OCI-LY3 (cell line): Measurements from ENCODE around the gene ADCY7.

Experiments
- EZH2phosphoT487 ChIP-seq: fragments of 200-600 bp; shearing (Covaris generic); IDR thresholded peaks from 2 replicates; pipeline ENCODE4 v1.6.1; 2018; ENCODE audit warnings: antibody characterized with exemption, mixed run types, low read depth
- TF ChIP-seq, protein P1 (sequence below): fragments of 200-600, 300-600 bp; sonication (generic); IDR thresholded peaks from 2 replicates; pipeline ENCODE4 v1.5.1; 2014; ENCODE audit warnings: antibody characterized with exemption, low read length, low read depth

DNA sequence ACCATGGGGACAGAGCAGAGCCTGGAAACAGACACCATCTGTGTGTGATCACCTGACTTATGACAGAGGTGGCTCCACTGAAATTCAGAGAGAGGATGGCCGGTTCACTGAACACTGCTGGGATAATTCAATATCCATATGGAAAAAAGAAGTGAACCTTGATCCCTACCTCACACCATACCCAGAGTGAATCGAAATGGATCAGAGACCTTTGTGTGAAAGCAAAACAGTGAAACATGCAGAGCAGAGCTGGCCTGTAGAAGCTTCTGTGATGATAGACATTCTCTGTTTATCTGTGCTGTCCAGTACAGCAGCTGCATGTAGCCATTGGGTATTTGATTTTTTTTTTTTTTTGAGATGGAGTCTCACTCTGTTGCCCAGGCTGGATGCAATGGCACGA is 20.3 kb downstream of the ADCY7 start:
- TF ChIP-seq, protein P1, sequence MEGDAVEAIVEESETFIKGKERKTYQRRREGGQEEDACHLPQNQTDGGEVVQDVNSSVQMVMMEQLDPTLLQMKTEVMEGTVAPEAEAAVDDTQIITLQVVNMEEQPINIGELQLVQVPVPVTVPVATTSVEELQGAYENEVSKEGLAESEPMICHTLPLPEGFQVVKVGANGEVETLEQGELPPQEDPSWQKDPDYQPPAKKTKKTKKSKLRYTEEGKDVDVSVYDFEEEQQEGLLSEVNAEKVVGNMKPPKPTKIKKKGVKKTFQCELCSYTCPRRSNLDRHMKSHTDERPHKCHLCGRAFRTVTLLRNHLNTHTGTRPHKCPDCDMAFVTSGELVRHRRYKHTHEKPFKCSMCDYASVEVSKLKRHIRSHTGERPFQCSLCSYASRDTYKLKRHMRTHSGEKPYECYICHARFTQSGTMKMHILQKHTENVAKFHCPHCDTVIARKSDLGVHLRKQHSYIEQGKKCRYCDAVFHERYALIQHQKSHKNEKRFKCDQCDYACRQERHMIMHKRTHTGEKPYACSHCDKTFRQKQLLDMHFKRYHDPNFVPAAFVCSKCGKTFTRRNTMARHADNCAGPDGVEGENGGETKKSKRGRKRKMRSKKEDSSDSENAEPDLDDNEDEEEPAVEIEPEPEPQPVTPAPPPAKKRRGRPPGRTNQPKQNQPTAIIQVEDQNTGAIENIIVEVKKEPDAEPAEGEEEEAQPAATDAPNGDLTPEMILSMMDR = no peak
- TF ChIP-seq EZH2phosphoT487 = no peak
